GM20431 (cell line): ENCODE data around the gene C2orf76.
"Not testable (repeated sequence)": the region's sequence is repeated elsewhere in the genome, so short reads cannot be mapped to it uniquely, and the experiment has no call there.

Source experiments
- in situ Hi-C: fragments of 300-500 bp; cut with MseI, MboI; formaldehyde crosslinking; loops from one replicate; pipeline ENCODE4 v1.15.0; 2020; ENCODE audit warnings: low sequenced_read_pairs; ENCODE audit not compliant: unreplicated experiment

C2orf76 gene

GRCh38 chr2:119378566-119378965 is 11.9 kb upstream of the C2orf76 start:
- in situ Hi-C loops, result no loop called here

GRCh38 chr2:119377993-119378345 is 11.3 kb upstream of the C2orf76 start:
- in situ Hi-C loops, result no loop called here

DNA sequence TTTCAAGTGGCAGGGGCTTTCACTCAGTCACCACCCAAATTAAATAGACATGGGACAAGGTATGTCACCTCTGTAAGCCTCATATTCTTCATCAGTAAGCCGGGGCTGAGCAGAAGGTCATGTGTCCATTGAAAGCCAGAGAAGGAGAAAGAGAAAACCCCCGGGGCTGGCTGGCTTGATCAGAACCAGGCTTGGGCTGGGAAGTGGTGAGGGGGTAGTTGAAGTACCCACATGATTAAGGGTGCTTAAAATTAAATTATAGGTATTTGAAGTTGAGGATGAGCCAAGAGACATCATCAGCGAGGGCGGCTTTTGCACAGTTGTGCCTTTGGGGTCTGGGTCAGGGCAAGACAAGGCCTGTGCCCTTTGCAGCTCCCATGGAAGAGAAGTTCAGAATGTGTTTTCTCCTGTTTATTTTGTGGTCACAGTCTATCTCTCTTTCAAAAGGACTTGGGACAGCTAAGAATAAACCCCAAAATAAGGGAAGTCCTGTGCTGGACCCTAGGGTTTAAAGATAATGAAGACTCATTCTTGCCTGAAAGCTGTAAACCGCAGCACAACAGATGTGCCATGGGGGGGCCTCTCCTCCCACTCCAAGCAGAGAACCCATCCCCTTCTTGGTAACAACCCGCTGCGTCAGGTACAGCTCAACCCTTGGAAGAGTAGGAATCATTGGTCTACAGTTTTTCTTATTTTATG is 10.8 kb upstream of the C2orf76 start:
- in situ Hi-C loops, result no loop called here

DNA sequence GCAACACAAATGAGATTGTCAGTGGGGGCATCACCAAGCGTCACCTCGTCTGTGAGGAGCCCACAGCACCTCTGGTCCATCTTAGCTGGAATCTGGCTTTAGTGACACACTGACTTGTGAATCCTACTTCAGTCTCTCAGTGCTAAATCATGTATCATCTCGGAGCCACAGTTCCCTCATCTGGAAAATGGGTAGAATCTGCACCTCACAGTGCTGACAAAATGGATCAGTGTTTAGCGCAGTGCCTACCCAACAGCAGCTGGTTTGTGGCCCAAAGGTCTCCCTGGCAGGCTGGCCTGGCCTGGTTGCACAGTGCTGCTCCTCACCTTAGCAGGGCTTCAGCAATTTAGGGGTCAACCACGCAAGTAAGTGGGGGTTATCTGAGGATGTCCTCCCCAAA is 10.2 kb upstream of the C2orf76 start:
- in situ Hi-C loops, result no loop called here

GRCh38 chr2:119376406-119376805 is 9.8 kb upstream of the C2orf76 start:
- in situ Hi-C loops, result not testable (repeated sequence)

DNA sequence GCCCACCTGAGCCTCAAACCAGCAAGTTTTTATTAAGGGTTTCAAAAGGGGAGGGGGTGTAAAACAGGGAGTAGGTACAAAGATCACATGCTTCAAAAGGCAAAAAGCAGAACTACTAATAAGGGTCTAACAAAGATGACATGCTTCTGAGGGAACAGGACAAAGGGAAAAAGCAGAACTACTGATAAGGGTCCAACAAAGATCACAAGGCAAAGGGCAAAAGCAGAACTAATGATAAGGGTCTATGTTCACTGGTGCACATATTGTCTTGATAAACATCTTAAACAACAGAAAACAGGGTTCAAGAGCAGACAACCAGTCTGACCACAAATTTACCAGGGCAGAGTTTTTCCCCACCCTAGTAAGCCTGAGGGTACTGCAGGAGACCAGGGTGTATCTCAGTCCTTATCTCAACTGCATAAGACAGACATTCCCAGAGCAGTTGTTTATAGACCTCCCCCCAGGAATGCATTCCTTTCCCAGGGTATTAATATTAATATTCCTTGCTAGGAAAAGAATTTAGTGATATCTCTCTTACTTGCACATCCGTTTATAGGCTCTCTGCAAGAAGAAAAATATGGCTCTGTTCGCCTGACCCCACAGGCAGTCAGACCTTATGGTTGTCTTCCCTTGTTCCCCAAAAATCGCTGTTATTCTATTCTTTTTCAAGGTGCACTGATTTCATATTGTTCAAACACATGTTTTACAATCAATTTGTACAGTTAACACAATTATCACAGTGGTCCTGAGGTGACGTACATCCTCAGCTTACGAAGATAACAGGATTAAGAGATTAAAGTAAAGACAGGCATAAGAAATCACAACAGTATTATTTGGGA is 7.5 kb upstream of the C2orf76 start:
- in situ Hi-C loops, result not testable (repeated sequence)

DNA sequence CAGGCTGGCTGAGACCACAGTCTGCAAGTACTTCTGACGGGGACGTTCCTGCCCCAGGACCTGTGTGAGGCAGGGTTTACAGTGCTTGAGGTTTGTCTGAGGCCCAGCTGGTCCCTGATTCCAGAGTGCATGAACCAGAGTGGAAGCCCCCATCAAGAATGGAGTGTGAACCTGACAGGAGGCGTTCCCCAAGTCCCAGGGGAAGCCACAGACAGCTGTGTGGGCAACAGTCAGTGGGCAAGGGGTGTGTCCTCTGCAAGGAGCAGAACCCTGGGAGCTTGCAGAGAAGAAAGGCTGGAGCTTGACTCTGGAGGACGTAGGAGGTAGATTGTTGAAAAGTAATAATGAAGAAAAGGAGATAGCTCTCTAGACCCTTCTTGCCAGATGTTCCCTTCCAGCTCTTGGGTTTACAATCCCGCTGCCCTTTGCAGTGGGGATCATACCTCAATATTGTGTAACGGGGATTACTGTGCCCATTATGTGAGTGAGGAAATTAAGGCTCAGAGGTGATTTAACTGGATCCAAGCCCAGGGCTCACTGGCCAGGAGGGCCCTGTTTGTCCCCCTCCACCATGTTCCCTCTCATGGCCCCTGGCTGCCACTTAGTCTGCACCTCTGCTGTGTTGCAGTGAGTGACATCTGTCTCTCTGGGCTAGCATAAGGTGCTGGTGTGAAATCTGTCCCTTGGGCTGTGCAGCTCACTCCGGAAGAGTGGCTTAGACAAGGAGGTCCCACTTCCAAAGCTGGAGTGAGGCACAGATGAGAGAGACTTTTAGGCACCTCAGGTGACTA is 6.3 kb upstream of the C2orf76 start:
- in situ Hi-C loops, result no loop called here

GRCh38 chr2:119371111-119371510 is 4.5 kb upstream of the C2orf76 start:
- in situ Hi-C loops, result no loop called here

DNA sequence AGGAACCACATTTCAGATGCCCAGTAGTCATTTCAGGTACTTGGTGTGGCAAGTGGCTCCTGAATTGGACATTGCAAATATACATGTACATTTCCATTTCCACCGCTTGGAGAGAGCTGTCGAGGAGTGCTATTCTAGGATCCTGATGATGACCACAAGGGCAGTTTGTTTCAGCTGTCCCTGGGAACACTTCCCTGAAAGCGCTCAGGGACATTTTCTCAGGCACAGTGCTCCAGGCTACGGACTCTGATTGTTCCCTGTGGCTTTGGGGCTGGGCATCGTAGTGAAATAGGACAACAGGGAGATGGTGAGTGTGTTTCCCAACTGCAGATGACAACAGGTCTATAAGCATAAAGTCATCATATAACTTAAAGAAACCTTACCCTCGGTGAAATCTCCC is 3.2 kb upstream of the C2orf76 start:
- in situ Hi-C loops, result no loop called here

DNA sequence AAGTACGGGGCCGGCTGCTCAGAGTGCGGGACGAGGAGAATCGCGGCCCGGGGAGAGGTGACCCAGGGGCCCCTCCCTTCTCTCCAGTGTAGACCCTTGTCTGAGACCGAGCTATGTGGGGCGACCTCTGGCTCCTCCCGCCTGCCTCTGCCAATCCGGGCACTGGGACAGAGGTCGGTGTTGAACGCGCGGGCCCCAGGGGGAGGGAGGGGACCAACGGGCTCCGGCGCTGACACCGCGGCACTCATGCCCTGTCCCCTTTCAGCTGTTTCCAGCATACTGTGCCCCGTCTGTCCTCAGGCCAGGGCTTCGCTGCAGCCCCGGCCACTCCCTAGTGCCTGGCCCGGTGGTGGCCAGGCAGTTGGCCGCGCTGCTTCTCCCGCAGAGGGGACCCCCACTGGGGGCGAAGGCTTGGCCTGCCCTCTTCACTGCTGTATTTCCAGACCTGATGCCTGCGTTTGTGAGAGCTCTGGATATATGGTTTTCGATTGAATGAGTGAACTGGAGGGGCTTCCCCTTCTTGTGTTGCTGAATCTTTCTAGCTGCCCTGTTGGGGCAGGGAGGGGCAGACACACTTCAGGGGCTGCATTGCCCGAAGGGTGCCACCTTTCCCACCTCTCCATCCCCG is 952 bp upstream of the C2orf76 start:
- in situ Hi-C loops, result no loop called here

- in situ Hi-C loops, result no loop called here
Measured at GRCh38 chr2:119366161-119366648, 429 bp downstream of the C2orf76 start.

DNA sequence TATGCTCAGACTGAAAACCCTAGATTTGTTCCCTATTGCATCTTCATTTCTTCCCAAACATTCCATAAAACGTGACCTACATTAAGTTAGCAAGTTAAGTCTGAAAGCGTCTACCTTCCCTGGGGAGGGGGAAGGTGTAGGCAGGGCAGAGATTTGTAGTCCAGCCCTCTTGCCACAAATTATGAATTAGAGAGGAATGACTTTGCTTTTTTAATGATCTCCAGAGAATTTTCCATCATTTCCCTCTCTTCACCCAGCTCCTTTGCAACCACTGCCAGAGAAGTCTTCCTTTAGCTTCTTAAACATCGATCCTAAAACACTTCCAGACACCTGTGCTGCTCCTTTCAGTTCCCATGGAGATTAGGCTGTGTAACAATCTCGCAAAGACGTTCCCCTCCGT is 1.2 kb downstream of the C2orf76 start:
- in situ Hi-C loops, result no loop called here

- in situ Hi-C loops, result no loop called here
Measured at GRCh38 chr2:119364798-119365197, 1.8 kb downstream of the C2orf76 start.

- in situ Hi-C loops, result no loop called here
Measured at GRCh38 chr2:119360423-119360966, 6.1 kb downstream of the C2orf76 start.

DNA sequence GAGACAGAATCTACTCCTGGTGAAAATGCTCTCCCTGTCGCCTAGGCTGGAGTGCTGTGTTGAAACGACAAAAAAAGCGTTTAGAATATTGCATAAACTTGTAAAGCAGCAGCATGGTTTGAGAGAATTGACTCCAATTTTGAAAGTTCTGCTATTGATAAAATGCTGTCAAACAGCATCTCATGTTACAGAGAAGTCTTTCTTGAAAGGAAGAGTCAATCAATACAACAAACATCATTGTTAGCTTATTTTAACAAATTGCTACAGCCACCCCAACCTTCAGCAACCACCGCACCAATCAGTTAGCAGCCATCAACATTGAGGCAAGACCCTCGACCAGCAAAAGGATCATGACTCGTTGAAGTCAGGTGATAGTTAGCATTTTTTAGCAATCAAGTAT is 6.9 kb downstream of the C2orf76 start:
- in situ Hi-C loops, result no loop called here

GRCh38 chr2:119354860-119355259 is 11.8 kb downstream of the C2orf76 start:
- in situ Hi-C loops, result no loop called here

DNA sequence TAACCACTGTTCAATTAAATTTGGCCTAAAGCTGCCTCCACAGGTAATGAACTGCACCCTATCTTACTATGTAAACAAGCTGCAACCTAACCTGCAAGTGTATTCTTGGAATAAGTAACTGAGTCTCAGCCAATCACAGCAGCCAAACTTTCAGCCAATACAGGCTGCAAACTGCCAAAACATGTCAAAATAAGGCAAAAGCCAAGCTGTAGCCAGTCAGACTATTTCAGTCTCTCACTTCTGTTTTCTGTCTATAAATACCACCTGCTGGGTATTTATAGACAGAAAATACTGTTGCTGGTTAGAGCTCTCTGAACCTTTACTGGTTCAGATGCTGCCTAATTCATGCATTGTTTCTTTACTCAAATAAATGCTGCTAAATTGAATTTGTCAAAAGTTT is 14.3 kb downstream of the C2orf76 start:
- in situ Hi-C loops, result no loop called here

DNA sequence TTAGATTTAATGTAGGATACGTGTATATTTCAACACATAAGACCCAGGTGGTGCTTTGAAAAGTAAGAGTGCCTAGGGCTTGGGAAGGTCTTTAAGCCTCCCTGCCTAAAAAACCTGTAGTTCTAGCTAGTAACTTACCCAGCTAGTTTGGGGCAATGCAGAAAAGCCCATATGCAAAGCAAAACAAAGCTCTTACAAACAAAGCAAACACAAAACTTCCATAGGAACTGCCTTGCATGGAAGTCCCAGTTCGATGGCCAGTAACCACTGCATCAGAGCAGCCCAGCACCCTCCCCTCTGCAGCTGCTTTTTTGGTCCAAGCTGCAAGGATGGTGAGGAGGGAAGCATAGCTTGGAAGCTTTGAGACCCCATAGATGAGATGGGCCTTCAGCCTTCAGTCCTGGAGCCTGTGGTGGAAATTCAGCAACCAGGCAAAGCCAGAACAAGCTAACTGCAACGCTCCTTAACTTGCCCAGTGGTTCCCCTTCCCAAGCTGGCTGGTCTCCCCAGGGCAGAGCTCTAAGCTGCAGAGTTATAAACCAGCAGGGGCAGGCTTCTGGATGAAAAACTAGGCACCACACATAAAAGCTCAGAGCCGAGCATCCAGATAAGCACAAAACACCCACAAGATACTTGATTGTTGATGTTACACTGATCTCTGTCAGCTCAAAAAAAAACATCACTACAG is 16.2 kb downstream of the C2orf76 start:
- in situ Hi-C loops, result no loop called here

GRCh38 chr2:119349289-119349688 is 17.3 kb downstream of the C2orf76 start:
- in situ Hi-C loops, result no loop called here
